GM20000 (cell line): ENCODE measurements around the gene TMEM219.
A peak's percentile ranks its signal among the peaks of the same experiment; 100 is the strongest.

Experiments used
- DNase-seq: peaks from one replicate; pipeline ENCODE4 v3.0.0; 2012; ENCODE audit warnings: low spot score
- CTCF ChIP-seq: IDR thresholded peaks from 2 replicates; pipeline ENCODE4 v1.5.1; 2012; ENCODE audit warnings: mild to moderate bottlenecking, control low read depth; ENCODE audit errors: extremely low read depth, missing control alignments

The TMEM219 gene, protein sequence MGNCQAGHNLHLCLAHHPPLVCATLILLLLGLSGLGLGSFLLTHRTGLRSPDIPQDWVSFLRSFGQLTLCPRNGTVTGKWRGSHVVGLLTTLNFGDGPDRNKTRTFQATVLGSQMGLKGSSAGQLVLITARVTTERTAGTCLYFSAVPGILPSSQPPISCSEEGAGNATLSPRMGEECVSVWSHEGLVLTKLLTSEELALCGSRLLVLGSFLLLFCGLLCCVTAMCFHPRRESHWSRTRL

GRCh38 chr16:29961479-29962343 is at the start of gene TMEM219:
TSS of gene TMEM219 (plus strand) at chr16:29962079. CDS start at chr16:29963144, 1,065 bp downstream.
- peak; percentile 99 for DNase-seq
- TF ChIP-seq CTCF, result peak; percentile 11

DNA sequence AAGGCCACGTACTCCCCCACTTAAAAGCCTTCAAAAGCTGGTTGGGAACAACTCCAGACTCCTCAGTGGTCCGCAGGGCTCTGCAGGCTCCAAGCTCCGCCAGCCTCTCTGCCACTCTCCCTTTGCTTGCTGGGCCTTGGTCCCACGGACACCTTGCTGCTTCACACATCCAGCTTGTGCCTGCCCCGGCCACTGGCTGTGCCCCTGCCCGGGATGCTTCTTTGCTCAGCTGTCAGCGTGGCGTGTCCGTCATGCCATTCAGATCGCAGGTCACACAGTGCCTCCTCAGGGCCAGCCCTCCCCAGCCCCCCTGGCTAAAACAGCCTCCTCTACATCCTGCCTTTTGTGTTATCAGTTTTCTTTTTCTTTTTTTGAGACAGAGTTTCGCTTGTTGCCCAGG is 49.8 kb upstream of the TMEM219 start:
- DNase-seq, result no peak

GRCh38 chr16:29913514-29913913 is 48.4 kb upstream of the TMEM219 start:
- no peak for TF ChIP-seq CTCF
- DNase-seq, result no peak

More for the DNA sequence above, 49.8 kb upstream of the TMEM219 start:
- no peak for TF ChIP-seq CTCF

DNA sequence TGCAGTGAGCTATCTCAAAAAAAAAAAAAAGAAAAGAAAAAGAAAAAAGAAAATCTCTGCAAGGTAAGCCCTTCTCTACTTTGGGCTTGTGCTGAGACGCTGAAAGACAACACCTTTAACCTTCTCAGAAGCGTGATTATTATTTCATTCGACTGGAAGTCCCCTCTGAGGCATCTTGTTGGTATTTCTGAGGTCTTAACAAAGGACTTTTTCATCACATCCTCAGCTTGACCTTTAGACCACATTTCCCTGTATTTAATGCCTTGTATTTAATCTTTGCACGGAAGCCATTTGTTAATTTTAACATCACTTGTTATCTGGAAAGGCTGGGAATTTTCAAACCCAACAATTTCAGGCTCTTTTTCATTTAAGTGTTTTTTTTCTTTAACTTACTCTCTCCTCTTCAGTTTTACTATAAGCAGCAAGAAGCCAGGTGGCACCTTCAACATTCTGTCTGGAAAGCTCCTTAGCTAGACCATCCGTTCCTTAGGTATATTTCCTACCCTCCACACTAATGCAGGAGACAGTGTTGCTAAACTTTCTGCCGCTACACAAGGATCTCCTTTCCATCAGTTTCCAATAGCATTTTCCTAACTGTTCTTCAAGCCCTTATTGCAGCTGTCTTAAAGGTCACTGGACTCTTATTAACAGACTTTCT is 46.2 kb upstream of the TMEM219 start:
- no peak for DNase-seq
- TF ChIP-seq CTCF, result no peak

DNA sequence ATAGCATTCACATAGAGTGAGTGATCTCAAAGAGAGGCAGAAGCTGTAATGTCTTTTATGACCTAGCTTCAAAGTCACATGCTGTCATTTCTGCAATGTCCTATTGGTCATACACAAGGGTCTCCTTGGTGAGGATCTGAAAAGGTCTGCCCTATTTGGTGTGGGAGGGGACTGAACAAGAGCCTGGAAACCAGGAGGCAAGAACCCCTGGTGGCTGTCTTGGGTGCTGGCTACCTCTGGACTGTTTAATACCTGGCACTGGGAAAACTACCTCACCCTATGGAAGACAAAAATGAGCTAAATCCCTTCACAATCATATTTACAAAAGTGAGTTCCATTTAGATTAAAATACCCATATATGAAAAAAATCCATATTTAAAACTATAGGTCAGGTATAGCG is 44.9 kb upstream of the TMEM219 start:
- DNase-seq, result no peak
- TF ChIP-seq CTCF, result no peak

DNA sequence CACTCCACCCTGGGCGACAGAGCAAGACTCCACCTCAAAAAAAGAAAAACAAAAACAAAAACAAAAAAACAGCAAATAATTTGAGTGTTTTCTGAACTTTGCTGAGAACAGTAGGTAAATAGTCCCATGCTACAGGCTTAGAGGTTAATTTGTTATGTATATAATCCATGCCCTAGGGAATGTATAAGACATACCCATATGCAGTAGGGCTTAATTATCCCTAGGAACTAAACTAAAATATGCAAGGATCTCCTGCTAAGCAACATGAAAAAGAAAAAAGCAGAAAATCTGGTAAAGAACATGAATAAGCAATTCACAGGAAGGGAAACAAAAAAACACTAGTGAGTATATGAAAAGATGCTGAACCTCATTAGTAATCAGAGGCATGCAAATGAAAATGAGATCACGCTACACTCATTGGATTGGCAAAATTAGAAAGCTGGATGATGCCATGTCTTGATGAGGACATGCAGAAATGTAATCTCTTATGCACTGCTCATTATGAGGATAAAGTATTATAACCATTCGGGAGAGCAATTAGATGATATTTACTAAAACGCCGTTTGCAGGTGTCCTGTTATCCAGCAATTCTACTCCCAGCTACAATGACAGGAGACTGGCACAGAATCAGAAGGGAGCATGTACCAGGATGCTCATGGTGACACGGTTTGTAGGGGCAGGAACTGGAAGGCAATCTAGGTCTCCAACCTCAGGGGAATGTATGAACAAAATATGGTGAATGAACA is 41.4 kb upstream of the TMEM219 start:
- TF ChIP-seq CTCF, result no peak
- DNase-seq, result no peak

GRCh38 chr16:29921034-29921385 is 40.9 kb upstream of the TMEM219 start:
- DNase-seq, result no peak
- TF ChIP-seq CTCF, result no peak
